Activated CD8-positive, alpha-beta memory T cell treated with anti-CD3 and anti-CD28 coated beads for 4 hours (primary cell): ENCODE results near the gene C2orf81.

Source experiments
- DNase-seq, 2 donors: peaks; one replicate each; pipeline ENCODE4 v3.0.0-alpha.2; 2020; ENCODE audit warnings: low read depth in 2 of 2

The C2orf81 gene

GRCh38 chr2:74391209-74391579 is 30.2 kb downstream of the C2orf81 start:
- DNase-seq, result no peak

- DNase-seq, result no peak
Measured at GRCh38 chr2:74390606-74391005, 30.8 kb downstream of the C2orf81 start.

GRCh38 chr2:74387346-74387745 is 34.1 kb downstream of the C2orf81 start:
- DNase-seq, result no peak

- no peak for DNase-seq
Measured at GRCh38 chr2:74385396-74385795, 36.0 kb downstream of the C2orf81 start.

GRCh38 chr2:74384051-74384450 is 37.4 kb downstream of the C2orf81 start:
- DNase-seq, result no peak

- DNase-seq, result no peak
Measured at GRCh38 chr2:74383254-74383653, 38.2 kb downstream of the C2orf81 start.

GRCh38 chr2:74381751-74382150 is 39.7 kb downstream of the C2orf81 start:
- no peak for DNase-seq

- DNase-seq, result no peak
Measured at GRCh38 chr2:74379851-74380789, 41.3 kb downstream of the C2orf81 start, which contains the start of gene DCTN1. Gene DCTN1, minus strand, starts transcription at chr2:74380311. Its CDS starts 274 bp downstream, at chr2:74380037.

GRCh38 chr2:74378007-74378406 is 43.4 kb downstream of the C2orf81 start:
- no peak for DNase-seq

- no peak for DNase-seq
Measured at GRCh38 chr2:74375838-74376237, 45.6 kb downstream of the C2orf81 start.

GRCh38 chr2:74374509-74375205 is 46.8 kb downstream of the C2orf81 start:
- DNase-seq, result no peak

- DNase-seq, result no peak
Measured at GRCh38 chr2:74373985-74374384, 47.4 kb downstream of the C2orf81 start.

GRCh38 chr2:74373221-74373676 is 48.2 kb downstream of the C2orf81 start:
- no peak for DNase-seq

- no peak for DNase-seq
Measured at GRCh38 chr2:74372674-74373073, 48.7 kb downstream of the C2orf81 start.

GRCh38 chr2:74371421-74371820 is 50.0 kb downstream of the C2orf81 start:
- DNase-seq, result no peak

- no peak for DNase-seq
Measured at GRCh38 chr2:74369976-74370375, 51.4 kb downstream of the C2orf81 start.

GRCh38 chr2:74368499-74368898 is 52.9 kb downstream of the C2orf81 start:
- no peak for DNase-seq

GRCh38 chr2:74367789-74368188 is 53.6 kb downstream of the C2orf81 start:
- no peak for DNase-seq

GRCh38 chr2:74366036-74366435 is 55.4 kb downstream of the C2orf81 start:
- DNase-seq, result no peak

- DNase-seq, result no peak
Measured at GRCh38 chr2:74364533-74365505, 56.6 kb downstream of the C2orf81 start.
